Stimulated activated naive CD8-positive, alpha-beta T cell treated with anti-CD3 and anti-CD28 coated beads, Interleukin-15, Interleukin-2, amounts not matched to agents 100 ng/mL and 50 ng/mL, for 24 hours (primary cell): ENCODE data around the gene GPBAR1.
"Not testable (repeated sequence)": the region's sequence is repeated elsewhere in the genome, so short reads cannot be mapped to it uniquely, and the experiment has no call there.

Source experiments
- H3K27ac Mint-ChIP-seq: one replicate; pipeline ENCODE4 v1.8.0; 2021; ENCODE audit warnings: mild to moderate bottlenecking, mixed read lengths
- H3K27me3 Mint-ChIP-seq: one replicate; pipeline ENCODE4 v1.8.0; 2021; ENCODE audit warnings: mixed read lengths
- H3K36me3 Mint-ChIP-seq: one replicate; pipeline ENCODE4 v1.8.0; 2021; ENCODE audit warnings: low read depth, mixed read lengths
- H3K4me1 Mint-ChIP-seq: one replicate; pipeline ENCODE4 v1.8.0; 2021; ENCODE audit warnings: low read depth, mixed read lengths
- H3K4me3 Mint-ChIP-seq: one replicate; pipeline ENCODE4 v1.8.0; 2021; ENCODE audit warnings: mild to moderate bottlenecking, mixed read lengths
- H3K9me3 Mint-ChIP-seq: one replicate; pipeline ENCODE4 v1.8.0; 2021; ENCODE audit warnings: mixed read lengths

Gene GPBAR1

GRCh38 chr2:218296200-218296599, 35.4 kb downstream of the GPBAR1 start:
- no peak overlapping the region for H3K4me3 Mint-ChIP-seq
- H3K4me1 Mint-ChIP-seq: peaks cover 21% of the 10 kb centered on the region
- no peaks in the 10 kb centered on the region for H3K36me3 Mint-ChIP-seq
- no peaks in the 10 kb centered on the region for H3K9me3 Mint-ChIP-seq
- H3K27me3 Mint-ChIP-seq: no peaks in the 10 kb centered on the region
- no peak overlapping the region for H3K27ac Mint-ChIP-seq

GRCh38 chr2:218296847-218297246, 36.0 kb downstream of the GPBAR1 start:
- peaks cover 19% of the 10 kb centered on the region for H3K4me1 Mint-ChIP-seq
- H3K27ac Mint-ChIP-seq: no peak overlapping the region
- no peaks in the 10 kb centered on the region for H3K36me3 Mint-ChIP-seq
- no peak overlapping the region for H3K4me3 Mint-ChIP-seq
- H3K9me3 Mint-ChIP-seq: no peaks in the 10 kb centered on the region
- no peaks in the 10 kb centered on the region for H3K27me3 Mint-ChIP-seq

GRCh38 chr2:218298314-218298875, 37.6 kb downstream of the GPBAR1 start:
- Mint-ChIP-seq H3K4me1 (peaks cover 11% of the 10 kb centered on the region), H3K27ac (no peak overlapping the region), H3K27me3 (no peaks in the 10 kb centered on the region), H3K4me3 (no peak overlapping the region), H3K9me3 (no peaks in the 10 kb centered on the region), H3K36me3 (no peaks in the 10 kb centered on the region)

DNA sequence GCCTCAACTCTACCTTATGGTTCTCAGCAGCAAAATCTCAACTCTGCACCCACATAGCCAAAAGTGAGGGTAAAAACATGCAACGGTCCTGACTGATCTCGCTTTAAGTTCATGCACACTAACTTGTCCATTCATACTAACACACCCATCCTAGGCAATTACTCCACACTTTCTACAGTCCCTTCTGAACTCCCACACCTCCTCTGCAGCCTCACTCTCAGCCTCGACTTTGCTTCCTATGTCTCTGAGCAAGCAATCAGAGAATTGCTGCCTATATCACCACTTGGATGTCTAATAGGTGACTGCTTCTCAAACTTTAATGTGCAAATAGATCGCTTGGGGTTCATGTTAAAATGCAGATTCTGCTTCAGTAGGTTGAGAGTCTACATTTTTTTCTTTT, 39.3 kb downstream of the GPBAR1 start:
- Mint-ChIP-seq H3K4me3 (no peak overlapping the region), H3K27me3 (no peaks in the 10 kb centered on the region), H3K27ac (no peak overlapping the region), H3K36me3 (no peaks in the 10 kb centered on the region), H3K9me3 (no peaks in the 10 kb centered on the region), H3K4me1 (no peaks in the 10 kb centered on the region)

- no peak overlapping the region for H3K4me3 Mint-ChIP-seq
- no peak overlapping the region for H3K27ac Mint-ChIP-seq
- no peaks in the 10 kb centered on the region for H3K4me1 Mint-ChIP-seq
- H3K27me3 Mint-ChIP-seq: no peaks in the 10 kb centered on the region
- no peaks in the 10 kb centered on the region for H3K36me3 Mint-ChIP-seq
- no peaks in the 10 kb centered on the region for H3K9me3 Mint-ChIP-seq
Observed at GRCh38 chr2:218301176-218301819, 40.5 kb downstream of the GPBAR1 start.

DNA sequence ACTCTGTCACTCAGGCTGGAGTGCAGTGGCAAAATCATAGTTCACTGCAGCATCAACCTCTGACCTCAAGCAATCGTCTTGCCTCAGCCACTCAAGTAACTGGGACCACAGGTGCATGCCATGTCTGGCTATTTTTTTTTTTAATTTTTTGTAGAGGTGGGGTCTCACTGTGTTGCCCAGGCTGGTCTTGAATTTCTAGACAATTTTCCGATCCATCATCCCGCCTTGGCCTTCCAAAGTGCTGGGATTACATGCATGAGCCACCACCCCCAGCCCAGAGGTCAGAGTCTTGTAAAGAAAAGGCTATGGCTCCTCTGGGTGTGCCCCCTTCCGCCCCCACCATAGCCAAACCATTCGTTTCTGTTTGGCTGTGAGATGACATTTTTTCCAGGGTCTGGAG, 44.6 kb downstream of the GPBAR1 start:
- no peak overlapping the region for H3K27ac Mint-ChIP-seq
- no peaks in the 10 kb centered on the region for H3K9me3 Mint-ChIP-seq
- no peak overlapping the region for H3K4me3 Mint-ChIP-seq
- H3K27me3 Mint-ChIP-seq: no peaks in the 10 kb centered on the region
- no peaks in the 10 kb centered on the region for H3K36me3 Mint-ChIP-seq
- H3K4me1 Mint-ChIP-seq: peaks cover 6% of the 10 kb centered on the region

DNA sequence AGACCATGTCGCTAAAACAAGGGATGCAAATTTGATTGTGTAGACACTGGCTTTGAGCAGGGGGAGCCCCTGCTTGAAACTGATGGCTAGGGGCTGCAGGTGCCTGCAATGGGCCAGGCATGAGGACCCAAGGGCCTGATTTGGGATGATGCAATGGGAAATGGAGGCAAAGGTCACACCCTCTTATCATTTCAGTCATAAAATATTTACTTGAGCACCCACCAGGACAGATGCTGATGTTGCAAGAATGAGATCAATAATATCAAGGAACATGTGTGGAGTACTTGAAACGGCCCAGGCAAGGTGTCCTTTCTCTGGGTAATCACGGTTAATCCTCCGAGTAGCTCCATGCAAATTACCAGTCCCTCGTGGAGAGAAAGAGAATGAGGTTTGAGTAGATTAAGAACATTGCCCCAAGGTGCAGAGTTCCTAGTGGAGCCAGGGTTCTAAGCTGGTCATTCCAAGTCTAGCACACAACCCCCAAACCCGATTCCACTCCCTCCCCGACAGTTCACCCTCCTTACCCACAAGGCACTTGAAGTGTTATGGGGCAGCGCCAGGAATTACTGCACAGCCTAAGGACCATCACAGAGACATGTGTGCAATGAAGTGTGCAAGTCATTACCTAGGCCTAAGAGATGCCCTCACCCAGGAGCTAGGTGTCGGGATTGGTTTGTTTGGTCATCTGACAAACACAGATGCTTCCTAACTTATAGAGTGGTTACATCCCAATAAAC, 45.5 kb downstream of the GPBAR1 start:
- no peak overlapping the region for H3K4me3 Mint-ChIP-seq
- no peaks in the 10 kb centered on the region for H3K27me3 Mint-ChIP-seq
- H3K36me3 Mint-ChIP-seq: no peaks in the 10 kb centered on the region
- H3K9me3 Mint-ChIP-seq: no peaks in the 10 kb centered on the region
- H3K27ac Mint-ChIP-seq: no peak overlapping the region
- peaks cover 6% of the 10 kb centered on the region for H3K4me1 Mint-ChIP-seq

DNA sequence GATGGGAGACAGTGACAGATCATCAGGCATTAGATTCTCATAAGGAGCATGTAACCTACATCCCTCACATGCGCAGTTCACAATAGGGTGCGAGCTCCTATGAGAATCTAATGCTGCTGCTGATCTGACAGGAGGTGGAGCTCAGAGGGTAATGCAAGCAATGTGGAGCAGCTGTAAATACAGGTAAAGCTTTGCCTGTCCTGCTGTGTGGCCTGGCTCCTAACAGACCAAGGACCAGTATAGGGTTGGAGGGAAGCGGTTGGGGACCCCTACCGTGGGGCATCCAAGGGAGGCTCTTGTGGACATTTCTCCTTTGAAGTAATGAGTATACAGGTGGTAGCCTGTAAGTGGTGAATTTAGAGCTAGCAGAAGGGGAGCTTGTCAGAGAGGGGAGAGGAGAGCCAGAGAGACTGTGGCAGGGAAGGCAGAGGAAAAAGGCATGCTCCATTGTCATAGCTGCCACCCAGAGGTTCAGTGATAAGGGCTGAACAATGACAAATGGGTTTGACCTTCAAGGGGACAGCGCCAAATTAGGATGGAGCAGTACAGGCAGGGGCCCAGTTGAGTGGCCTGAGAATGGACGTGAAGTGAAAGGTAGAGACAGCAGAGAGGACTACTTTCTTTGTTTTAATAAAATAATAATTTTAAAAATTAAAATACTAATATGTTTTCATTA, 46.7 kb downstream of the GPBAR1 start:
- no peaks in the 10 kb centered on the region for H3K27me3 Mint-ChIP-seq
- no peaks in the 10 kb centered on the region for H3K9me3 Mint-ChIP-seq
- H3K4me3 Mint-ChIP-seq: no peak overlapping the region
- peaks cover 6% of the 10 kb centered on the region for H3K4me1 Mint-ChIP-seq
- H3K27ac Mint-ChIP-seq: peak overlapping the region; percentile 73
- no peaks in the 10 kb centered on the region for H3K36me3 Mint-ChIP-seq

DNA sequence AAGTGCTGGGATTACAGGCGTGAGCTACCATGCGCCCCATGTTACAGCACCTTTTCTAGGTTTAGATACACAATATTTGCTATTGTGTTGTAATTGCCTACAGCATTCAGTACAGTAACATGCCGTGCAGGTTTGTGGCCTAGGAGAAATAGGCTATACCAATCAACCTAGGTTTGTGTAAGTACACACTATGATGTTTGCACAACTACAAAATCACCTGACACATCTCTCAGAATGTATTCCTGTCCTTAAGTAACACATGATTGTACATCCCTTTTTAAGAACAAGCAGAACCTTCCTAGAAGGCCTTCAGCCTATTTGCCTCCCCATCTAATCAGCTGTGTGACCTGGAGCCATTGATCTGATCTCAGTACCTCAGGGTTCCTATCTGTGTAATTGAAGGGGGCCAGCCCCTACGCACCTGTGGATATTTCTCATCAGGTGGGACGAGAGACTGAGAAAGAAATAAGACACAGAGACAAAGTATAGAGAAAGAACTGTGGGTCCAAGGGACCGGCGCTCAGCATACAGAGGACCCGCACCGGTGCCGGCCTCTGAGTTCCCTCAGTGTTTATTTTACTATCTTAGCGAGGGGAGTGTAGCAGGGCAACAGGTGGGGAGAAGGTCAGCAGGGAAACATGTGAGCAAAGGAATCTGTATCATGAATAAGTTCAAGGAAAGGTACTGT, 50.2 kb downstream of the GPBAR1 start:
- H3K36me3 Mint-ChIP-seq: no peaks in the 10 kb centered on the region
- no peaks in the 10 kb centered on the region for H3K27me3 Mint-ChIP-seq
- no peak overlapping the region for H3K4me3 Mint-ChIP-seq
- no peaks in the 10 kb centered on the region for H3K9me3 Mint-ChIP-seq
- peaks cover 12% of the 10 kb centered on the region for H3K4me1 Mint-ChIP-seq
- H3K27ac Mint-ChIP-seq: no peak overlapping the region

- H3K36me3 Mint-ChIP-seq, H3K9me3 Mint-ChIP-seq, H3K4me3 Mint-ChIP-seq, H3K27ac Mint-ChIP-seq, H3K27me3 Mint-ChIP-seq: not testable (repeated sequence)
- H3K4me1 Mint-ChIP-seq: peaks cover 19% of the 10 kb centered on the region
Observed at GRCh38 chr2:218311541-218312266, 50.9 kb downstream of the GPBAR1 start.

GRCh38 chr2:218312267-218312756, 51.5 kb downstream of the GPBAR1 start:
- no peaks in the 10 kb centered on the region for H3K36me3 Mint-ChIP-seq
- H3K4me3 Mint-ChIP-seq: no peak overlapping the region
- no peak overlapping the region for H3K27ac Mint-ChIP-seq
- H3K9me3 Mint-ChIP-seq: no peaks in the 10 kb centered on the region
- H3K27me3 Mint-ChIP-seq: no peaks in the 10 kb centered on the region
- peaks cover 25% of the 10 kb centered on the region for H3K4me1 Mint-ChIP-seq

DNA sequence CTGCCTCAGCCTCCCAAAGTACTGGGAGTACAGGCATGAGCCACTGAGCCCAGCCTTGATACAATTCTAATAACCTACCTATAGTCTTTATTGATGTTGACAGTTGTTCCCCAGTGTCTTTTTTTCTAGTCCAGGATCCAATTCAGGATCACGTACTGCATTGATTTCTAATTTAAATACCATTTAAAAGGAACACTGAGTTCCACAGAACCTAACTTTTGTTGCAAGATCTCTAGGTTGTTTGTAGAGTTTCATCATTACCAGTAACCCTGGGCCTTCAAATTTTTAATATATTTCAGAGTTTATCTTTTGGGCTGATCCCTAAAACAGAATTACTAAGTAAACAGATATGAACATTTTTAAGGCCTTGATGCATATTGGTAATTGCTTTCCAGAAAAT, 52.5 kb downstream of the GPBAR1 start:
- Mint-ChIP-seq H3K4me1 (peaks cover 26% of the 10 kb centered on the region), H3K27me3 (no peaks in the 10 kb centered on the region), H3K36me3 (no peaks in the 10 kb centered on the region), H3K9me3 (no peaks in the 10 kb centered on the region), H3K4me3 (no peak overlapping the region), H3K27ac (no peak overlapping the region)
